ENCODE data around the gene NADK2. TPM values are rescaled to one million over a fixed set of nuclear protein-coding genes. Genes with fewer than 3 reads are reported as not detected.

The NADK2 gene
- total and polyA plus RNA-seq, 4 donors = 73.6 to 178 (median 88.0) TPM

- H3K27me3 ChIP-seq (ENCODE audit: control insufficient read depth in 4 of 4, insufficient read depth in 4 of 4, low read length in 3 of 4) = no peaks in the 10 kb centered on the region
- H3K9me3 ChIP-seq (ENCODE audit: control insufficient read depth in 4 of 4, low read length in 3 of 4) = no peaks in the 10 kb centered on the region
- peak overlapping the region; percentile 98 to 99 for H3K27ac ChIP-seq (ENCODE audit: low read depth in 1 of 2, low read length in 2 of 2)
- WGBS = 21% methylated on average over 4 of the region's 4 CpGs
- TF ChIP-seq EGR1 (IDR thresholded peaks at IDR 0.05; ENCODE audit: low read depth in 2 of 2) (peak in 1 of 2 donors; percentile 71), TAF1 (conservative IDR thresholded peaks at IDR 0.05) (peak; percentile 64), FOXA1 (IDR thresholded peaks at IDR 0.05) (peak; percentile 67), RAD21 (IDR thresholded peaks at IDR 0.05) (peak; percentile 47 to 56), SP1 (IDR thresholded peaks at IDR 0.05) (peak; percentile 72), HNF4A (conservative IDR thresholded peaks at IDR 0.05) (peak; percentile 69 to 79), RXRA (IDR thresholded peaks at IDR 0.05) (peak; percentile 17 to 80), ZBTB33 (IDR thresholded peaks at IDR 0.05) (peak; percentile 79), CTCF (IDR thresholded peaks at IDR 0.05; ENCODE audit: low read depth, low read length, missing input control) (no peak), YY1 (IDR thresholded peaks at IDR 0.05) (peak; percentile 67), FOXA2 (IDR thresholded peaks at IDR 0.05) (peak; percentile 87), JUND (IDR thresholded peaks at IDR 0.05) (peak; percentile 26 to 85), NR2F2 (IDR thresholded peaks at IDR 0.05) (peak; percentile 22), REST (IDR thresholded peaks at IDR 0.05) (peak; percentile 45), GABPA (IDR thresholded peaks at IDR 0.05 in 1 of 2, conservative IDR thresholded peaks at IDR 0.05 in 1 of 2) (no peak), ATF3 (IDR thresholded peaks at IDR 0.05) (peak; percentile 21), MAX (IDR thresholded peaks at IDR 0.05) (peak; percentile 70), HNF4G (IDR thresholded peaks at IDR 0.05) (no peak)
- H3K36me3 ChIP-seq (ENCODE audit: control insufficient read depth in 4 of 4, insufficient read depth in 3 of 4, low read depth in 1 of 4, low read length in 3 of 4) = no peaks in the 10 kb centered on the region
- H3K4me1 ChIP-seq (ENCODE audit: control insufficient read depth in 4 of 4, insufficient read depth in 4 of 4, low read length in 3 of 4) = peaks cover 3 to 50% (median 30%) of the 10 kb centered on the region in 4 donors
- peak overlapping the region; percentile 87 to 99 for H3K9ac ChIP-seq (ENCODE audit: low read depth in 1 of 2, low read length in 2 of 2)
- DNase-seq (ENCODE audit: low spot score) = no peak
- H3K4me3 ChIP-seq (ENCODE audit: low read depth in 1 of 3, low read length in 3 of 3) = peak overlapping the region; percentile 69 to 88 (median 70)
Observed at GRCh38 chr5:36239370-36240293, 2.1 kb downstream of the NADK2 start.
